Glomerular visceral epithelial cell (primary cell): ENCODE data around the gene STEAP3.
A peak's percentile ranks its signal among the peaks of the same experiment; 100 is the strongest.

Source experiments
- DNase-seq: peaks from one replicate; pipeline ENCODE4 v3.0.0-alpha.2; 2016; ENCODE audit errors: extremely low spot score

Gene STEAP3

DNA sequence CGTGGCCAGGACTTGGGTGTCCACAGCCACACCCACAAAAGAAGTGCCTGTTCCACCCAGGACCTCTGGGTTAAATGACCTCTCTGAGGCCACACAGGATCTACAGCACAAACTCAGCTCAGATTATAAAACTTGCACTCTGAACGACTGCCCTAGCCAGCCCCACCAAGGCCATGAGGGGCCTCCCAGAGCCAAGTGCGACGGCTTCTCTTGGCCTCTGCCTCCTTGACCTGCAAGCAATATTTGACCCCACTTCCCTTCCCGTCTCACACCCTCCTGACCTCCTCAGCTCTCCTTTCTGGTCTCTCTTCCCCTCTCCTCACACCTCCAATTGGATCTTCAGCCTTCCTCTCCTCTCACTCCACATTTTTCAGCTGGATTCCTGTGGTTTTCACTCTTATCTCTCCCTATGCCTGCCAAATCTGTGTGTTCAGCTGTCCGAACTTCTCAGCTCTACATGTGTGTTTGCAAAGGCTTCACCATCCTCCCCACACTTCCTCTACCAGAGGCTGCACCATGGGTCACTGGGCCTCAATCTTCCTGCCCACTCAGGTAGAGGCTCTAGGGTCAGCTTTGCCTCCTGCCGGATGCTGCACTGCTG is 25.3 kb upstream of the STEAP3 start:
- peak; percentile 48 for DNase-seq

- DNase-seq: no peak
Observed at GRCh38 chr2:119201815-119202214, 21.8 kb upstream of the STEAP3 start.

DNA sequence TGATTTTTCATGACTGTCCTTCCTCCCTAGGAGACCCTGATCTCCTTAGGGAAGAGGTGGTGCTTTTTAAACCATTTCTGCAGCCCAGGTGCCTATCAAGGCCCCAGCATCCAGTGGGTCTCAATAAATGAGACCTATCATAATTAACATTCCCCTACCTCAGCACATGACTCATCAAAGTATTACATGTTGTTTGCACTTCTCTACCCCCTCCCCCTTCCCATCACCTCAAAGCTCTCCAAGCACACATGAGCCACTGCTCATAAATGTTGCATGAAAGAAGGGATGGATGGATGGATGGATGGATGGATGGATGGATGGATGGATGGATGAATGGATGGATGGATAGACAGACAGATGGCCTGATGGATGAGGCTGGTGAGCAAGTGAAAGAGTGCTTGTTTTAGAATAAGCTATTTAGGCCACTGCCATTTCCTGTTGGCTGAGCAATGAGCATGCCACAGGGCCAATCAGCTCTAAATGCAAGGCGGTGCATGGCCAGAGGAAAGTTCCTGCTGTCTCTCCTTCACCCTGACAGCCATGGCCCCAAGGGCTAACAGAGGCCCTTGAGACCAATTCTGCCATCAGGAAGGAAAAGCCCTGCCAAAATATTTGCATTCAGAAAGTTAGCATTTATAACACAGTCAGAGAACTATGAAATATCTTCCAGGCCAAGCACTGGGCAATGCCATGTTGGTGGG is 20.9 kb upstream of the STEAP3 start:
- DNase-seq: no peak

DNA sequence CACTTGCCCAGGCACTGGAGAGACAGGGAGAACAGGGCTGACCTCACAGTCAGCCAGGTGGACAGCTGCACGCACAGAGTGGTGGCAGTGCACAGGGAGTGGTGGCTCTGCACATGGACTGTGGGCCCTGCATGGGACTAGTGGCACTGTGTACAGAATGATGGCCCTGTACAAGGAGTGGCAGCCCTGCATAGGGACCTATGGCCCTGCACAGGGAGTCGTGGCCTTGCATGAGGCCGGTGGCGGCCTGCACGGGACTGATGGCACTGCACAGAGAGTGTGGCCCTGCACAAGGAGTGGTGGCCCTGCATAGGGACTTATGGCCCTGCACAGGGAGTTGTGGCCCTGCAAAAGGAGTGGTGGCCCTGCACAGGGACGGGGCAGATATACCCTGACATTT is 19.1 kb upstream of the STEAP3 start:
- DNase-seq: no peak

DNA sequence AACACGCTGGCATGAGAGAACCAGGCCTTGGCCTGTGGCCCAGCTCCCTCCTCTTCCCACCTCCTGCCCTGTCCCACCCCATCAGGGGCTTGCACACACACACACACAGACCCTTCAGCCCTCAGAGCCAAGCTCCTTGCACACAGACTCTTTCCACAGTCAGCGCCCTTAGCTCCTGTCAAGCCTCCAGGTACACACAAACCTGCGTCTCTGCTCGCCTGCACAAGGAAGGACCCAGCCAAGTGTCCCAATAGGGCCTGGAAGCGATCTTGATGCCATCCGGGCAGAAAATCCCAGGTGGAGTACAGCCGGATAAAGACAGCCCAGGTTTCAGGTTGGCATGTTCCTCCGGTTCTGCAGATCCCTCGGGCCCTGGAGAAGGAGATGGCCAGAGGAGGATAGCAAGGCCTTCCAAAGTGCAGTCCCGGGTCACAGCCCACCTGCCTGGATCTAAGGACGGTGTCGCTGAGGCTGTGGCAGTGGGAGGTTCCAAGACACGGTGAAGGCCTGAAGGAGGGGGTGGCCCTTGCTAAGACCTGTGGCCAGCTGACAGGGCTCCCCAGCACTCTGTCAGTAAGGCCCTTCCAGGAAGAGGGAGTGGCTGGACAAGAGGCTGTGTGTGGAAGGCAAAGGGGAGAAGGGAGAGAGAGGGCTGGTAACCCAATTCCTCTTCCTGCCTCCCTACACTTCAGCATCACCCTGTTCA is 18.5 kb upstream of the STEAP3 start:
- no peak for DNase-seq

- no peak for DNase-seq
Observed at GRCh38 chr2:119206201-119206600, 17.4 kb upstream of the STEAP3 start.

DNA sequence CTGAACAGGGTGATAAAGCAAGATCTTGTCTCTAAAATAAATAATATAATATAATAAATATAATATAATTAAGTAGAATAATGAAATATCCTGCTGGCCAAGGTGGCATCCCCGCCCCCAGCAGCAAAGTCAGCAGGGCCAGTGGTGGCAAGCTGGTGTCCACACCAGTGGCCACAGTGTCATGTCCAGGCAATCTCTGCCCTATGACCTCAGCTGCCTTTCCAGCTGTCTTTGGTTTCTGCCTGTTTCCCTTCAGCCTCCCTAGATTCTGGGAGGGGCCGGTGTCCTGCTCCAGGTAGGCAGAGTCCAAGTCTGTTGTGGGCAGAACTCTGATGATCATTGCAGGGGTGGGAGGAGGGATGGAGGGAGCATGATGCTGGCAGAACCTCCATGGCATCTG is 16.2 kb upstream of the STEAP3 start:
- no peak for DNase-seq

DNA sequence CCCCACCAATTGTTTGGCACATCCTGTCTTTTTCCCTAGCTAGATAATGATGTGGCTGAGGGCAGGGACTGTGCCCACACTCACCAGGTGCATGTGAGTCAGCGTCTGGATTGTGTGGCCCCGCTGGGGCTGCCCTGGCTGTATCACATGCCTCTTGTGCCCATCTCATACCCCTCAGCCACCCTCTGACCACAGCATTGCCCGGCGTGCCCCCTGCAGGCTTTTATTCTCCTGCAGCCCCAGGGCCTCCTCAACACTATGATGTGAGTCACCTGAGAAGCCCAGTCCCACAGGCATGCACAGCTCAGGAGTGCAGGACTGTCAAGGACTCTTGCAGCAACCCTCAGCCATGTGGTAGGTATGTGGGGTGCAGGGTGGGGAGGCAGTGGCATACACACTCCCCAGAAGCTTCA is 14.8 kb upstream of the STEAP3 start:
- DNase-seq: peak; percentile 98

GRCh38 chr2:119212139-119212800 is 11.4 kb upstream of the STEAP3 start:
- DNase-seq: no peak

DNA sequence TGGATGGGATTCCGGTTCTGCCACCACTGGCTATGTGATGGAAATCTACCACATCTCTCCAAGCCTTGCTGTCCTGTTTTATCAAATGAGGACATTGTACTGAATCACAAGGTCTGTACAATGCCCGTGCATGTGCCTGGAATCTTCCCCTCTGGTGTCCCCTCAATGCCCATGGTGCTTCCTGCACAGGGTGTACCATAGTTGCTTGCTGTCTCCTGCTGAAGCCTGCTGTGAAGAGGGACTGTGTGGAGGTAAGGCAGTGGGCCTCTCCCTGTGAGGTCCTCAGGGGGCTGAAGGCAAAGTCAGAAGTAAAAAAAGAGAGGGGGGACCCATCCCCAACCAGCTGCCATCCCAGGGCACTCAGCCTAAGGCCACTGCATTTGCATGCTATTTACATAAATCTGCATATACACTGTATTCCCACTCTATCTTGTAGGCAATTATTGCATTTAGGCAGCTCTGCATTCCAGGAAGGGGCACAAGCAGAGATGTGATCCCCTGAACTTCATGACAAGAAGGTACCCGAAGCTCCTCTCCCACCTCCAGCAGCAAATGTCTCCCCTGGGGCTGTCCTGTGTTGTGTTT is 9.1 kb upstream of the STEAP3 start:
- no peak for DNase-seq

DNA sequence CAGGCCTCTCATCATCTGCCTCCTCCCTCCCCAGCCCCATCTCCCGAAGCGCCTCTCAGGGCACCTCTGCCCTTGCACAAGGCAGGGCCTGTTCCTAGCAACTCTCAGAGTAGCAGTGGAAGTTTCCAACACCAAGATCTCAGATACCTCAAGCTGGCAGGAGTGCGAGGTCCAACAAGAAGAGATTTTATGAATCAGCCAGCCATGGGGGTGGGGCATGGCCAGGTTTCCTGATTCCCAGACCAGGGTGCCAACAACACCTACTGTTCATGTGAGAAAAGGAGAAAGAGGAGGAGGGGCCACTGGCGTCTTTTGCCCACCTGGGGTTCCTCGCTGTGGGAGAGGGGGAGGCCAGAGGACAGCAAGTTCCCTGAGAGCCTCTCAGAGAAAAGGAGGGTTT is 6.6 kb upstream of the STEAP3 start:
- no peak for DNase-seq

DNA sequence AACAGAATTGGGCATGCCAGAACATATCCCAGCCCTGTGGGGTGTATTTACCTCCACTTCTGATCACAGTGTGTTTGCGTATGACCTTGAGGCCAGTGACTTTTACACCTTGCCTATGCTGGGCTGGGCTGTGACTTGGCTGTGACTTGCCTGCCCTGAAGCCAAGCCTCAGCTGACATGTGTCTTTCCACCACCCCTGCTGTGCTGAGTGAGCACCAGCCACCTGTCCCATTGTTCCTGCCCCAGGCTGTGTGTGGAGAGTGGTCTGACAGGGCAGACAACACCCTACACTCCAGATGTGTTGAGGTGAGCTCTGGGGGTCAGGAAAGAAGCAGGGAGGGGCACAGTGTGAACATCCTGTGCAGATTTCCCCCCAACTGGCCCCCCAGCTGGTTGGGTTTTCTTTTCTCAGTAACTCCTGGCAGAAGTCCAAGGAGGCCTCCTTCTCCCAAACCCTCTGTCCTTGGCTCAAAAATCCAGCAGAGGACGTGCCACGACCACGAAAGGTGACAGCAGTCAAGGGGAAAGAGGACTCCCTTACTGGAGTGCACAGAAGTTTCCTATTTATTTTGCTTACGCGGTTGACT is 5.1 kb upstream of the STEAP3 start:
- DNase-seq: peak; percentile 78

DNA sequence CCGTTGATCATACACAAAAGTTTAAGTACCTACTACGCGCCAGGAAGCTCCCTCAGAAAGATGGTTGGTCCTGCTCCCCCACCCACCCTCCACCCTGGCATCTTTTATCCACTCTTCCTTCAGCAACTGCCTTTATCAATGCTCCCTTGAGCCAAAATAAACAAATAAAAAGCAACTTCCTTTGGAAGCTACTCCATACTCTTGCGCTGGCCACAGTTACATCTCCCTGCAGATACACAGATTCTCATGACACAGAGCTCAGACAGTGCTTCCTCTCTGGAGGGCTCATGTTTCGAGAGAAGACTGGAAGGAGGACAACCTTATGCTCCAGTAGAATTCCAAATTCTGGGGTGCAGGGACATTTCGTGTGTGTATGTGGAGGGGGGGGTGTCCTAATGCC is 3.8 kb upstream of the STEAP3 start:
- DNase-seq: no peak

DNA sequence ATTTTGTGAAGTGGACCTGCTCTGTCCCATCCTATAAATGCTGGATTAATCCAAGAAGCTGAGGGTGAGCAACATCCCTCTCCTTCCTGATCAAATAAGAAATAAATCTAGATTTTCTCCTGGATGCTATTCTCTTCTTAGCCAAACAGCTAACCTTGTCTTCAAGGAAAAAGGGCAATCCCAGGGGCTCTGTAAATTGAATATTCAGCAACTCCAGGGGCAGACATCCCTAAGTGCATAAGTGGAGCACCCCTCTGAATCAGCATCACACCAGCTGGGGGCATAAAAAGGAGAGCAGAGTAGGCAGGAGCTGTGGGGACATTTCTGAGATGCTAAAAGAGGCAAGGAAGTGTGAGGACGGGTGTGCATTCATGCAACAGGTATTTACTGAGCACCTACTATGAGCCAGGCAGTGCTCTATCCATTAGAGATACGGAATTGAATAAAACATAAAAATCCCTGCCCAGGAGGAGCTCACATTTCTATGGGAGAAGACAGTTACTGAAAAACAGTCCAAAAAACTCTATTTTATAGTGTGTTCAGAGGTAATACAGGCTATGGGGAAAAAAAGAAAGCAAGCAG is 2.8 kb upstream of the STEAP3 start:
- no peak for DNase-seq

- DNase-seq: no peak
Observed at GRCh38 chr2:119221609-119222008, 2.0 kb upstream of the STEAP3 start.

- no peak for DNase-seq
Observed at GRCh38 chr2:119222213-119222612, 1.4 kb upstream of the STEAP3 start.

GRCh38 chr2:119222863-119223520 is 642 bp upstream of the STEAP3 start:
- DNase-seq: no peak

DNA sequence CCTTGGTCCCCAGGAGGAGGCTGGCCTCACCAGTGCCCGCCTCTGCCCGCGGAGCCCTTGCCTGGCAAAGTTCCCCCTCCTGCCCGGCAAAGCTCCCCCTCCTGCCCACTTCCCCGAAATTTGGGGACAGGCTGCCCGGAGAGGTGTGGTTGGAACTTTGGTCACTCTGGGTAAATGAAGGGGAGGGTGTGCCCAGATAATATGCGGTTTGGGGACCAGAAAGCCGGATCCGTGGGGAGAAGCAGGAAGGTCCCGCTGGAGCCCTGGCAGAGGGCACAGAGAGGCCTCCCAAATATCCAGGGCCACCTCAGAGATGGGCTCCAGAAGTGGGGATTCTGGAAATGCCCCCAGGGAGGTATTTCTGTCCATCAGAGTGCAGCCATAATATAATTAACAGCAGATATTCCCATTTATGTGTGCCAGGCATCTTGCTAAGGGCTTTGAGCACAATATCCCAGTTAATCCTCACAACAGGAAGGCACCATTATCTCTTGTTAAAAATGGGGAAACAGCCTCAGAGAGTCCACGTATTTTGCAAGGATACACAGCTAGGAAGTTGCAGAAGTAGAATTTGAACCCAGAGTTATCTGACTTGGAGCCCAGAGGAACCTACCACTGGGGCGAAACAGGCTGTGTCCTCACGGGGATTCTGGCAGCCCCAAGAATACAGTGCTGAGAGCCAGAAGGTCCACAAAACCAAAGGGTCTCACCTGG is 914 bp downstream of the STEAP3 start:
- DNase-seq: no peak

- DNase-seq: no peak
Observed at GRCh38 chr2:119225105-119225865, 1.7 kb downstream of the STEAP3 start.

- DNase-seq: no peak
Observed at GRCh38 chr2:119225926-119226325, 2.3 kb downstream of the STEAP3 start.
